Central memory CD8-positive, alpha-beta T cell (primary cell): Measurements from ENCODE around the gene SPANXC.
"Not testable (repeated sequence)": the region's sequence is repeated elsewhere in the genome, so short reads cannot be mapped to it uniquely, and the experiment has no call there.

Source experiments
- ATAC-seq: fragments of 150-1000 bp; cut with Tn5 transposase; replicated peaks from 2 replicates; pipeline ENCODE4 v1.10.0; 2022; ENCODE audit warnings: mild to moderate bottlenecking, moderate FRiP score, moderate number of reproducible peaks; ENCODE audit not compliant: poor library complexity, severe bottlenecking; ENCODE audit errors: extremely low read depth
- DNase-seq, 2 donors: peaks; one replicate each; pipeline ENCODE4 v3.0.0; 2021; ENCODE audit warnings: low spot score in 2 of 2
- H3K27ac Mint-ChIP-seq: one replicate; pipeline ENCODE4 v1.8.0; 2022; ENCODE audit warnings: low read depth, mild to moderate bottlenecking, moderate library complexity, mixed read lengths
- H3K27me3 Mint-ChIP-seq: one replicate; pipeline ENCODE4 v1.8.0; 2022; ENCODE audit warnings: mixed read lengths
- H3K36me3 Mint-ChIP-seq: one replicate; pipeline ENCODE4 v1.8.0; 2022; ENCODE audit warnings: mild to moderate bottlenecking, moderate library complexity, mixed read lengths; ENCODE audit not compliant: insufficient read depth
- H3K4me1 Mint-ChIP-seq: one replicate; pipeline ENCODE4 v1.8.0; 2022; ENCODE audit warnings: mixed read lengths
- H3K4me3 Mint-ChIP-seq: one replicate; pipeline ENCODE4 v1.8.0; 2022; ENCODE audit warnings: mild to moderate bottlenecking, moderate library complexity, mixed read lengths
- H3K9me3 Mint-ChIP-seq: one replicate; pipeline ENCODE4 v1.8.0; 2022; ENCODE audit warnings: mixed read lengths

The SPANXC gene, protein sequence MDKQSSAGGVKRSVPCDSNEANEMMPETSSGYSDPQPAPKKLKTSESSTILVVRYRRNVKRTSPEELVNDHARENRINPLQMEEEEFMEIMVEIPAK

DNA sequence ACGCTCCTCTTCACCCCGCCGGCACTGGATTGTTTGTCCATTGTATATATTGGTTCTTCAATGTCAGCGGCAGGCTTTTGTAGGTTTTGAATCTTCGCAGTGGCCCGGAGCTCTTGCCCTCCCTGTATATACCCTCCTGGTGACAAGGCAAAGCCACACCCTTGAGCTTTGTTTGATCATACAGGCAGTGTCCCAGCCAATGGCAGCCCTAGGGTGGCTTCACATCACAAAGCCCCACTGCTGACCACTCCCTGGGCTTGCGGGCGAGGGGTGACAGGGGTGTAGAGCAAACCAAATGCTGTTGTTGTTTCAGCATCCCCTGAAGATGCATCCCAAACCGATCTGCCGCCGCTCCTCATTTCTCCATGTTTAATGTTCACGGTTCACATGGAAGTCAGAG, at the start of gene SPANXC:
Gene SPANXC, minus strand, starts transcription at position 101 of the 400 bp plus-strand sequence. Its CDS starts 60 bp downstream, at position 41.
- H3K4me3 Mint-ChIP-seq, H3K27ac Mint-ChIP-seq, H3K36me3 Mint-ChIP-seq, H3K27me3 Mint-ChIP-seq, ATAC-seq, H3K4me1 Mint-ChIP-seq, H3K9me3 Mint-ChIP-seq, DNase-seq: not testable (repeated sequence)

DNA sequence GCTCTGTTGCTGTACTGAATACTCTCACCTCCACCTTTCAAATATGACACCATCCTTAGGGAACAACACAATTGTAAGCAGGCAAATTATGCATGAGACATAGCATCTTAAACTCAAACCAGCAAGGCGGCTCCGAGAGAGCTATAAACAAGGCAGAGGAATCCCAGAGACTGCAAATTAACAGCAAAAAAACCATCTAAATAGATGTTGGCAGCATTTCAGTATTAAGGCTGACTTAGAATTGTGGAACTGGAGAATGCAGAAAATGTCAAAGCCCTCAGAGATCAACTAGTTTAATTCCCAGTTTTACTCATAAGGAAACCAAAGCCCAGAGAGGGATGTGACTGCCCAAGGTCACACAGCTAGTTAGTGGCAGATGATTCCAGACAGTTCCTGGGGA, 37.2 kb upstream of the SPANXC start:
- Mint-ChIP-seq H3K36me3 (no peaks in the 10 kb centered on the region), H3K27me3 (no peaks in the 10 kb centered on the region), H3K27ac (no peak overlapping the region), H3K4me1 (no peaks in the 10 kb centered on the region), H3K9me3 (no peaks in the 10 kb centered on the region), H3K4me3 (no peak overlapping the region)
- DNase-seq (no peak), ATAC-seq (no peak)

DNA sequence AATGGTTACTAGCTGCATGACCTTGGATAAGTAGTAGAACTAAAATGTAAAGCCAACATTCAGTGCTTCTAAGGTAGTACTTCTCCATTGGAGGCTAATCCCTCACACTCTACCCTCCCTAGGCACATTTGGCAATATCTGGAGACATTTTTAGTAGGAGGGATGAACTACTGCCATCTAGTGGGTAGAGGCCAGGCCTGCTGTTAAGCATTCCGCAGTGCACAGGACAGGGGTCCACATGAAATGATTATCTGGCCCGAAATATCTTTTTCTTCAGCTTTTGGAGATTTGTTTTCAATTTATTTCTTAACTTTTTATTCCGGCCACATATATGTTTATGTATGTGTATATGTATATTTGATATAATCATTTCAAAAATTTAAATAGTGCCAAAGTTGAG, 36.0 kb upstream of the SPANXC start:
- H3K4me3 Mint-ChIP-seq = no peak overlapping the region
- H3K9me3 Mint-ChIP-seq = no peaks in the 10 kb centered on the region
- no peaks in the 10 kb centered on the region for H3K36me3 Mint-ChIP-seq
- no peaks in the 10 kb centered on the region for H3K4me1 Mint-ChIP-seq
- DNase-seq (no peak), ATAC-seq (no peak)
- H3K27me3 Mint-ChIP-seq = no peaks in the 10 kb centered on the region
- no peak overlapping the region for H3K27ac Mint-ChIP-seq

DNA sequence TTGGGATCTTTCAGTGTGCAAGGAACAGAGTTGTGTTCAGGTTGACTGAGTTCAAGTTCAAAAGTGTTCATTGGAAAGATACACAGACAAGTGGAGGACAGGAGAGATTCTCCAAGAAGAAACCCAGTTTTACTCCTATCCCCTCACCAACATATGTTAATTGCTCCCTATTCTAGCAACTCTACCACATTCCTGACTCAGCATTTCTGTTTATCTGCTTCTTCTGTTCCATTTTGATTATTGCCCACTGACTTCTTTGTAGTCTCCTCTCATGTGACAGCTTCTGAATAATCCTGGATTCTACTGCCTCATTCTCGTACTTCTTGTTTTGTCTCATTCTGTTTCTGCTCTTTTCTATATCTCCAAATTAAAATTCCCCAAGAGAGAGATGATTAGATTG, 15.8 kb upstream of the SPANXC start:
- Mint-ChIP-seq H3K27me3 (no peaks in the 10 kb centered on the region), H3K36me3 (no peaks in the 10 kb centered on the region), H3K4me1 (no peaks in the 10 kb centered on the region), H3K27ac (no peak overlapping the region), H3K9me3 (peaks cover 9% of the 10 kb centered on the region), H3K4me3 (no peak overlapping the region)
- no peak for DNase-seq
- no peak for ATAC-seq

DNA sequence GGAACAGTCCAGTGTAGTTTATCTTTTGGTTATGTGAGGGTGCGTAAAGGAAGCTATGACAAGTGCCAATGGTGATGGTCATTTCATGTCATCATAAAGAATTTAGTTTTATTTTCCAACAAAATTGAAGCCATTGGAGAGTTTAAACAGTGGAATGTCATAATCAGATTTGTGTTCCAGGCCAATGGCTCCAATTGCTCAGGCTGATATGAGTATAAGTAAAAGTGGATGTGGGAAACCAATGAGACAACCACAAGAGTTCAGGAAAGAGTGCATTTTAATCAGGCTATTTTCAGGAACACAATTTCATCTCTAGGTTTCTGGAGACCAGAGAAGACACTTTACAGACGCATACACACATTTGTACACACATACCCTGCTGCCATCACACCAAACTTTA, 20.7 kb downstream of the SPANXC start:
- no peaks in the 10 kb centered on the region for H3K27me3 Mint-ChIP-seq
- H3K4me1 Mint-ChIP-seq = no peaks in the 10 kb centered on the region
- no peak overlapping the region for H3K27ac Mint-ChIP-seq
- ATAC-seq (no peak), DNase-seq (no peak)
- H3K9me3 Mint-ChIP-seq = peaks cover 6% of the 10 kb centered on the region
- H3K4me3 Mint-ChIP-seq = no peak overlapping the region
- H3K36me3 Mint-ChIP-seq = no peaks in the 10 kb centered on the region

DNA sequence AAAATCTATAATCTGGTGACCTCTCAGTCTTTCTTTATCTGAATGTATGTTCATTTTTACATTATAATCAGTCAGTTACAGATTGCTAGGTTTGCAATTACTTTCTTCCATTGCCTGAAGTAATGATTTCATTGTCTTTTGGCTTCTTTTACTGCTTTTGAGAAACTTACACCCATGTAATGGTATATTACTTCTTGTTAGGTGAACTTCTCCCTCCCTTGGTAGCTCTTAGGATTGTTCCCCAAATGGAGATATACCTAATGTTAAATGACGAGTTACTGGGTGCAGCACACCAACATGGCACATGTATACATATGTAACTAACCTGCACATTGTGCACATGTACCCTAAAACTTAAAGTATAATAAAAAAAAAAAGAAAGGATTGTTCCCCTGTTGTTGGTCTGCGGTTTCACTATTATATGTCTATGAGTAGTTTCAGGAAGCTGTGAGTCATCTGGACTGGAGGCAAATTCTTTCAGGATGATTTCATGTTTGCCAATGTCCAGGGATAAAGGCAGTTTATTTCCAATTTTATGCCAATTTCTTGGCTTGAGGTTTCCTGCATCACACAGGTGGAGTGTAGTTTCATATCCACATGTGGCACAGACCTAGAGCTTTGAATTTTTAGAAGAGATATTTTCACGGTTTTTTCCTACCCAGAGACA, 21.8 kb downstream of the SPANXC start:
- Mint-ChIP-seq H3K4me3 (no peak overlapping the region), H3K27ac (no peak overlapping the region), H3K27me3 (no peaks in the 10 kb centered on the region), H3K36me3 (no peaks in the 10 kb centered on the region), H3K9me3 (peaks cover 6% of the 10 kb centered on the region), H3K4me1 (no peaks in the 10 kb centered on the region)
- ATAC-seq (no peak), DNase-seq (no peak)

DNA sequence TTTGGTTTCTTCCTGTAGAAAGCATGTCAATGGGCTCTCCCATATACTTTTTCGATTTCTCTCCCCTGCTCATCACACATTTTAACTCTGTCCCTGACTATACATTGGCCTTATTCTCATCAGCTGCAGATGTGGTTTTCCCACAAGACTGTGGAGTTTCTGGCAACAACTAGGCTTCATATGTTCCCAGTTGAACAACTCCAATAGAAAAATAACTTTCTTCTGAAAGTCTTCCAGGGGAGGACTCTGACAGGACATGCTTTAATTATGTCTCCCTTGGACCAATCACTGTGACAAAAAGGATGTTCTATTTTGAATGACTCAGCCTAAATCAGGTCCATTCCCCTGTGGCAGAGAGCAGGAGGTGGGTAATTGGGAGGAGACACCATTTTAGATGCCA, 28.1 kb downstream of the SPANXC start:
- H3K4me3 Mint-ChIP-seq = no peak overlapping the region
- peaks cover 9% of the 10 kb centered on the region for H3K9me3 Mint-ChIP-seq
- no peak overlapping the region for H3K27ac Mint-ChIP-seq
- no peaks in the 10 kb centered on the region for H3K27me3 Mint-ChIP-seq
- DNase-seq = no peak
- H3K4me1 Mint-ChIP-seq = no peaks in the 10 kb centered on the region
- no peak for ATAC-seq
- H3K36me3 Mint-ChIP-seq = no peaks in the 10 kb centered on the region

DNA sequence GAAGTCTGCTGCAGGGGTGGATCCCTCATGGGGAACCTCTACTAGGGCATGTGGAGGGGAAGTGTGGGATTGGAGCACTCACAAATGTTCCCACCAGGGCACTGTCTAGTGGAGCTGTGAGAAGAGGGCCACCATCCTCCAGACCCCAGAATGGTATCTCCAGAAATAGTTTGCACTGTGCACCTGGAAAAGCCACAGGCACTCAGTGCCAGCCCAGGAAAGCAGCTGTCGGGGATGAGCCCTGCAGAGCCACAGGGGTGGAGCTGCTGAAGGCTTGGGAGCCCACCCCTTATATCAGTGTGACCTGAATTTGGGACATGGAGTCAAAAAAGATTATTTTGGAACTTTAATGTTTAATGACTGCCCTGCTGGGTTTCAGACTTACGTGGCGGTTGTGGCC, 40.4 kb downstream of the SPANXC start:
- Mint-ChIP-seq H3K9me3 (peaks cover 4% of the 10 kb centered on the region), H3K27ac (no peak overlapping the region), H3K4me1 (no peaks in the 10 kb centered on the region), H3K4me3 (no peak overlapping the region), H3K27me3 (no peaks in the 10 kb centered on the region), H3K36me3 (no peaks in the 10 kb centered on the region)
- ATAC-seq (no peak), DNase-seq (no peak)
